ENCODE data around the gene TMEM236.

DNA sequence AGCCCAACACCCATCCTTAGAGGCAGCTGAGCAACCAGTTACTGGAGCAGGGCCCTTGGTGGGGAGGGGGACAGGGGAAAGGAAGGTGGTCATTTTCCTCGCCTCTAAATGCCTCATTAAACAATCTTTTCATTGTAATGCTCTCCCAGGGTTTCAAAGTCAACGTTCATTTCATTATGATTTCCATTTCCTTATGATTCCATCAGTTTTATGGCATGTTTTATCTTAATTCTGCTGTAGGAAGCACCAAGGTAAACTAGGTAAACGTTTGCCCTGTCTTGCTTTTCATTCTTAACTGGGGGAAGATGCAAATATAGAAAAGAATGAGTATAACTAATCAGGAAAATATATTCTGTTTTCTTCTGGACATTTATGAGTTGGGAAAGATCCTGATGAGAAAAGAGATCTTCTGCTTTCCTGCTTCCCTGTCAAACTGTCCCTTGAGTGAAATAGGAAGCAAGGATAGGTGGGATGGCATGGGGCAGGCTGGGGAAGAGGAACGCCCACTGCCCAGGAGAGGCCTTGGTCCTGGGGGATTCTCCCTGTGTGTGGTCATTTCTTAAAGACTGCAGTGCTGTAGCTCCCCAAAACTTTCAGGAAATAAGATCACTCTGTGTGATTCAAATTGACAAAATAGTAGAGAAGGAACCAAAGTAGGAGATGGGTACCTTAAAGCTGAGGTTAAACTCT is 20.5 kb upstream of the TMEM236 start:
- TF ChIP-seq CTCF (IDR thresholded peaks at IDR 0.05) (no peak), POLR2A (IDR thresholded peaks at IDR 0.05) (no peak)

All from Peyer's patch (tissue), 4 donors.